Astrocyte of the spinal cord (primary cell): ENCODE measurements around the gene PFKL.

Source experiments
- DNase-seq: peaks from one replicate; pipeline ENCODE4 v3.0.0; 2011; ENCODE audit warnings: low read depth, low spot score
- H3K4me3 ChIP-seq: 2 replicates; pipeline ENCODE4 v1.5.1; 2011; ENCODE audit warnings: low read depth, mild to moderate bottlenecking, low read length, moderate library complexity
- in situ Hi-C: cut with HindIII; loops from 2 replicates; pipeline ENCODE4 v1.10.0; 2017; ENCODE audit warnings: low sequenced_read_pairs
- TF ChIP-seq, protein P1 (sequence below): IDR thresholded peaks from 2 replicates; pipeline ENCODE4 v1.5.1; 2012; ENCODE audit warnings: low read depth, mild to moderate bottlenecking, low read length, inconsistent platforms

PFKL gene

DNA sequence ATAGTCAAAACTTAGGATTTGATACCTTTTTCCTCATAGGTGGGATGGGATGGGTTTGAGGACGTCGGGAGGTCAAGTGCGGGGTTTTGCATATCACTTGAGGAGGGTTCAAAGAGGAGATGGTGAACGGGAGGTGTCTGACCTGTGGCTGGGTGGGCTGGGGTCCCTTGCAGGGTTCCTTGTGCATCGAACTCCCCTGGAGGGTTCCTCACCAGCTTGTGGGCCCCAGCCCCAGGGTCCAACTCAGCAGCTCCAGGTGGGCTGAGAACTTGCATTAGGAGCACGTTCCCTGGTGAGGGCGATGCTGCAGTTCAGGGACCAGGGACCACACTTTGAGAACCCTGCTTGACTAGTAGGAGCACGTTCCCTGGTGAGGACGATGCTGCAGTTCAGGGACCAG is 76.8 kb downstream of the PFKL start:
- in situ Hi-C loops = no loop called here
- DNase-seq = no peak
- TF ChIP-seq, protein P1, sequence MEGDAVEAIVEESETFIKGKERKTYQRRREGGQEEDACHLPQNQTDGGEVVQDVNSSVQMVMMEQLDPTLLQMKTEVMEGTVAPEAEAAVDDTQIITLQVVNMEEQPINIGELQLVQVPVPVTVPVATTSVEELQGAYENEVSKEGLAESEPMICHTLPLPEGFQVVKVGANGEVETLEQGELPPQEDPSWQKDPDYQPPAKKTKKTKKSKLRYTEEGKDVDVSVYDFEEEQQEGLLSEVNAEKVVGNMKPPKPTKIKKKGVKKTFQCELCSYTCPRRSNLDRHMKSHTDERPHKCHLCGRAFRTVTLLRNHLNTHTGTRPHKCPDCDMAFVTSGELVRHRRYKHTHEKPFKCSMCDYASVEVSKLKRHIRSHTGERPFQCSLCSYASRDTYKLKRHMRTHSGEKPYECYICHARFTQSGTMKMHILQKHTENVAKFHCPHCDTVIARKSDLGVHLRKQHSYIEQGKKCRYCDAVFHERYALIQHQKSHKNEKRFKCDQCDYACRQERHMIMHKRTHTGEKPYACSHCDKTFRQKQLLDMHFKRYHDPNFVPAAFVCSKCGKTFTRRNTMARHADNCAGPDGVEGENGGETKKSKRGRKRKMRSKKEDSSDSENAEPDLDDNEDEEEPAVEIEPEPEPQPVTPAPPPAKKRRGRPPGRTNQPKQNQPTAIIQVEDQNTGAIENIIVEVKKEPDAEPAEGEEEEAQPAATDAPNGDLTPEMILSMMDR = no peak
- no peak overlapping the region for H3K4me3 ChIP-seq
